SK-N-MC (cell line): ENCODE results near the gene ARG2.

Experiments
- EZH2 ChIP-seq: fragments of 200-600 bp; sonication (generic); IDR thresholded peaks from one replicate; pipeline ENCODE4 v1.6.1; 2017; ENCODE audit warnings: antibody characterized with exemption
- POLR2AphosphoS5 ChIP-seq: IDR thresholded peaks from 2 replicates; pipeline ENCODE4 v1.6.1; 2012; ENCODE audit warnings: mild to moderate bottlenecking, low read depth, low read length, borderline replicate concordance

DNA sequence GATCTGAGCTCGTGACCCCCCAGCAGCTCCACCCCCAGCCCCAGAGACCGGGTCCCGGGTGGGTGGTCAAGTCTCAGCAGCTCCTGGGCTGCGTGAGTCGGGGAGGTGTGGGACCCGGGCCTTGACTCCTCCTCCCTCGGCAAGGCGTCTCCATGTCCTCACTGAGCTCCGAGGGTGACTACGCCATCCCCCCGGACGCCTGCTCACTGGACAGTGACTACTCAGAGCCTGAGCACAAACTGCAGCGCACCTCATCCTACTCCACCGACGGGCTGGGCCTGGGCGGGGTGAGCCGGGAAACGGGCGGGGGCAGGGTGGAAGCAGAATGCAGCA is 47.8 kb upstream of the ARG2 start:
- TF ChIP-seq EZH2 (no peak), POLR2AphosphoS5 (no peak)
